ENCODE data around the gene TRAPPC3L. TPM values are rescaled to one million over a fixed set of nuclear protein-coding genes. Genes with fewer than 3 reads are reported as not detected.
A peak's percentile ranks its signal among the peaks of the same experiment; 100 is the strongest.

TRAPPC3L gene
- total and polyA plus RNA-seq, 2 experiments from 2014 or later, result not detected

DNA sequence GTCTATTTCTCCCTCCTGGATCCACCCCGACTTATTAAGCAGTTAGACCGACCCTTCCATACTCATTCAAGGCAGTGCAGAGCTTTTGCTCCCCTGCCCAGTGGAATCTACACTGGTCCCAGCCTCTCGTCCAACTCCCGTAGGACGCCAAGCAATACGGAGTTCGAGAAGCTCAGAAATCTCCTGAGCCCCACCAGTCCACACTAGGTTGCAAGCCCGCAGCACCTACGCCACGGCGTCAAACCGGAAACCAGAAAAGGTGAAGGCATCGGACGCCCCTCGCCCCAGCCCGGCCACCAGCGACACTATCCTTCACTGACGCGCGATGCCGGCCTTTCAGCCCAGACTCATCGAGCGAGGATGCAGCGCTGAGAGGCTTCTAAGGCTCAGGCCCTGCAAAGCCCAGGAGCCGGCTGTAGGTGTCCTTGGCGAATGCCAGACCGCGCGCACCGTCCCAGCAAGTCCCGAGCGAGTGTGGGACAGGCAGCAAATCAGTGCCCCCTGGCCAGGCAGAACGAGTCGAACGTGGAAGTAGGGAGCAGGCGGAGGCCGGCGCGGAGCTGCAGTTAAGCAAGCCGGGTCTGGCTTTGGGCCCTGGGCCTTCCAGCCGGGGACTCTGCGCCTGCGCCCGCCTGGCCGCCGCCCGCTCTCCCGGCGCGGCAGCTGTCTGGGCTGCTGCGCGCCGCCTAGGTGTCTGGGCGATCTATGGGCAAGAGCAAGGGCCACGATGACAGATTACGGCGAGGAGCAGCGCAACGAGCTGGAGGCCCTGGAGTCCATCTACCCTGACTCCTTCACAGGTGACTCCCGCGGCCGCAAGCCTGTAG, 25.6 kb upstream of the TRAPPC3L start, which contains the start of gene RWDD1:
Gene RWDD1, plus strand, starts transcription at position 649 of the 827 bp plus-strand sequence. Its CDS starts 79 bp downstream, at position 728.
- Histone ChIP-seq H3K36me3 (peaks cover 3% of the 10 kb centered on the region), H3K4me1 (ENCODE audit: low read depth) (peaks cover 10% of the 10 kb centered on the region), H3K27ac (peak within 1 kb of the TSS; percentile 86), H3K9me3 (ENCODE audit: low read depth) (no peaks in the 10 kb centered on the region), H3K4me3 (peak within 1 kb of the TSS; percentile 61), H3K27me3 (no peaks in the 10 kb centered on the region)
- TF ChIP-seq, protein P1, sequence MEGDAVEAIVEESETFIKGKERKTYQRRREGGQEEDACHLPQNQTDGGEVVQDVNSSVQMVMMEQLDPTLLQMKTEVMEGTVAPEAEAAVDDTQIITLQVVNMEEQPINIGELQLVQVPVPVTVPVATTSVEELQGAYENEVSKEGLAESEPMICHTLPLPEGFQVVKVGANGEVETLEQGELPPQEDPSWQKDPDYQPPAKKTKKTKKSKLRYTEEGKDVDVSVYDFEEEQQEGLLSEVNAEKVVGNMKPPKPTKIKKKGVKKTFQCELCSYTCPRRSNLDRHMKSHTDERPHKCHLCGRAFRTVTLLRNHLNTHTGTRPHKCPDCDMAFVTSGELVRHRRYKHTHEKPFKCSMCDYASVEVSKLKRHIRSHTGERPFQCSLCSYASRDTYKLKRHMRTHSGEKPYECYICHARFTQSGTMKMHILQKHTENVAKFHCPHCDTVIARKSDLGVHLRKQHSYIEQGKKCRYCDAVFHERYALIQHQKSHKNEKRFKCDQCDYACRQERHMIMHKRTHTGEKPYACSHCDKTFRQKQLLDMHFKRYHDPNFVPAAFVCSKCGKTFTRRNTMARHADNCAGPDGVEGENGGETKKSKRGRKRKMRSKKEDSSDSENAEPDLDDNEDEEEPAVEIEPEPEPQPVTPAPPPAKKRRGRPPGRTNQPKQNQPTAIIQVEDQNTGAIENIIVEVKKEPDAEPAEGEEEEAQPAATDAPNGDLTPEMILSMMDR (IDR thresholded peaks at IDR 0.05; ENCODE audit: low read depth, low read length), result no peak
- DNase-seq (ENCODE audit: low read depth in 1 of 2, low spot score in 1 of 2), result peak; percentile 99 to 100

DNA sequence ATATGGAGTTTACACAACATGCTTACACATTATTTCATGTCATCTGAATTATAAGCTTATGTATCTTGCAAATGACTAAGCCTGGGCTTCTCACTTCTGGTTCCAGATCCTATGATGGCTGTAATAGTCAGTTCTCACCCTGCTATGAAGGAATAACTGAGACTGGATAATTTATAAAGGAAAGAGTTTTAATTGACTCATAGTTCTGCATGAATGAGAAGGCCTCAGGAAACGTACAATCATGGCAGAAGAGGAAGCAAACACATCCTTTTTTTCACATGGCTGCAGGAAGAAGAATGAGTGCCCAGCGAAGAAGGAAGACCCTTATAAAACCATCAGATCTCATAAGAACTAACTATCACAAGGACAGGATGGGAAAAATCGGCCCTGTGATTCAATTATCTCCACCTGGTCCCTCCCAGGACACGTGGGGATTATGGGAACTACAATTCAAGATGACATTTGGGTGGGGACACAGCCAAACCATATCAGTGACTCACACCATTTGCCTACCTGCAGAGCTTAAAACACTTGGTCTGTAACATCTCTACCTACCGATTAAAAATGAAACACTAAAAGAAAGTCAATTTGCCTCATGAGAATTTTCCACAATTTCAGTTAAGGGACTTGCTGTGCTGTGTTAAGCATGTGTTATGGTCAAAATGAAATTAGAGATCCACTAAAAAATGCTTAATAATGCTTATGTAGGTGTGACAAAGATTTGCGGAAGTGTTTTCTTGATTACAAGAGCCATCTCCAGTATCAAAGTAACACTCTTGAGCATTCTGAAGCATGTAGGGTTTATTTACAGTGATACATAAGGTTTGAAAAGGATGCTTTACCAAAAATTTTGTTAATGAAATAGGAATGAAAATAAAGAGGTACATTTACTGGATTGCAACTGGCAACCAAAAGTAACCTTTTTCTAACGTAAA, 23.6 kb upstream of the TRAPPC3L start:
- Histone ChIP-seq H3K27ac (no peak overlapping the region), H3K27me3 (no peaks in the 10 kb centered on the region), H3K4me3 (no peak overlapping the region), H3K4me1 (ENCODE audit: low read depth) (peaks cover 10% of the 10 kb centered on the region), H3K36me3 (no peaks in the 10 kb centered on the region), H3K9me3 (ENCODE audit: low read depth) (no peaks in the 10 kb centered on the region)
- TF ChIP-seq, protein P1 (IDR thresholded peaks at IDR 0.05; ENCODE audit: low read depth, low read length), result no peak
- DNase-seq (ENCODE audit: low read depth in 1 of 2, low spot score in 1 of 2), result no peak

DNA sequence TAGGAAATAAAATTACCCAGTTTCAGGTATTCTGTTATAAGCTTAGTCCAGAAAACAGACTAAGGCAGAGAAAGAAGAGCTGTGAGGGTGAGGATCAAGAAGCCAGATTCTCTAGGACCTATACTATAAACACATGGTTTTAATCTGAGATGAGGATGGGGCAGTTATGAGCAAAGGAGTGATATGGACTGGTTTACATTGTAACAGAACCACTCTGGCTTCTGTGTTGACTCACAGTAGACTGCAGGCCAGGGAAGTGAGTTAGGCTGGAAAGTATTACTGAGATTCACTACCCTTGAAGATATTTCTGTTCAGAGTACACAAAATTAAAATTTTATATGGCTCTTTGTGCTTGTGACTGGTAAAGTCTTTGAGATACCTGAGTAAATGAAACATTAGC, 22.6 kb upstream of the TRAPPC3L start:
- H3K9me3 ChIP-seq (ENCODE audit: low read depth), result no peaks in the 10 kb centered on the region
- TF ChIP-seq, protein P1 (IDR thresholded peaks at IDR 0.05; ENCODE audit: low read depth, low read length), result no peak
- H3K4me3 ChIP-seq, result no peak overlapping the region
- H3K36me3 ChIP-seq, result no peaks in the 10 kb centered on the region
- no peak overlapping the region for H3K27ac ChIP-seq
- H3K4me1 ChIP-seq (ENCODE audit: low read depth), result peaks cover 4% of the 10 kb centered on the region
- H3K27me3 ChIP-seq, result no peaks in the 10 kb centered on the region
- DNase-seq (ENCODE audit: low read depth in 1 of 2, low spot score in 1 of 2), result no peak

DNA sequence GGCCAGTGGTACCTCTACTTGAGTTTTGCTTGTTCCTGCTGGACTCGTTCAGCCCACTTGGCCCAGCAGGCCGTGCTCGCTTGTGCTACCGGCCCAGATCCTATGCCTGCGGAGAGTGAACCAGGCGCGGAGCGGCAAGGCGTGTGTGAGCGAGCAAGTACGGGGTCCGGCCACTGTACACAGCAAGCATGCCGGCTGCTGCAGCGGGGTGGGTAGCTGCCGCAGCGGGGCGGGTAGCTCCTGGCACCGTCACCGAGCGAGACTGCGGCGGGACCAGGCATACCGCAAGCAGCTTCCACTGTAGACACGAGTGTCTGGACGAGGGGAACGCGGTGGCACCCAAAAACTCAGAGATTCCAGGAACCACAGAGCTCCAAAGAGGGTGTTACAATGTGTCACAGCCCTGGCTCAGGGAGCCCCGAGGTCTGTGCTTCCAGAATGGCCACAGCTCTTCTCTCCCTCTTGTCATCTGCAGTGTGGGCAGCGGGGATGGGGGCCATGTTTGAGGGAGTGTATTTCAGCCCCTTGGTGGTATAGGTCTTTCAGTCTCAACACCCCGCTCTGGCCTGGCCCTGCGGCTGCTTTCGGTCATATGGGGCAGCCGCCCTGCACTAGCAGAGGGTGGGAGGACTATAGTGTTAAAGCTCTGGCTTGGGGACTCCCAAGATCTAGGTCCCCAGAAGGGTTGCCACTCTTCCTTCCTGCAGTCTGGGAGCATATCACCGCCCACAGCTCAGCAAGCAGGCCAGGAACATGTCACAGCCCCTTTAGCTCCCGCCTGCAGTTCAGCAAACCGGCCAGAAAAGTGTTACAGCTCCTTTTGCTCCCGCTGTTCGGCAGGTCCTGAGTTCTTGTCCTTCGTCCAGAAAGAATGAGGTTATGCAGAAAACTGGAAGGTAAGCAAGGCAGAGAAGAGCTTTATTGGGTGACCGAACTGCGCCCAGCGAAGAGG, 19.7 kb upstream of the TRAPPC3L start:
- TF ChIP-seq, protein P1 (IDR thresholded peaks at IDR 0.05; ENCODE audit: low read depth, low read length), result no peak
- DNase-seq (ENCODE audit: low read depth in 1 of 2, low spot score in 1 of 2), result peak in 1 of 2 donors; percentile 30
- Histone ChIP-seq H3K4me3 (no peak overlapping the region), H3K36me3 (no peaks in the 10 kb centered on the region), H3K27ac (no peak overlapping the region), H3K9me3 (ENCODE audit: low read depth) (no peaks in the 10 kb centered on the region), H3K4me1 (ENCODE audit: low read depth) (peaks cover 11% of the 10 kb centered on the region), H3K27me3 (no peaks in the 10 kb centered on the region)

DNA sequence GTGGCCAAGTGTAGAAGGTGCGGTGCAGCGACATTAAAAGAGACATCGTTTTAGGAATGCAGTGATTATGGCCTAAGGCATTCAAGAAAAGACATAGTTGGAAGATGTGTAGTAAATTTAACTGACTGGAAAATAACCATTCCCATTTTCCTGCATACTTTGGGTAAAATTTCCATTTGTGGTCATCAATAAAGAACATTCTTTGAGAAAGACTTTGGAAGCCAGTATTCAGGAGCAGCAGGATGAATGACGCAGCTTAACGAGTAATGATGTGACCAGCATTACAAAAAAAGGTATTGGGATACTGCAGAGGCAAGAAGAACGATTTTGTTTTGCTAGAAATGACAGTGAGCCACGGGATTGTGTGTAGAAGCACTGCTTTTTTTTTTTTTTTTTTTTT, 18.8 kb upstream of the TRAPPC3L start:
- no peak overlapping the region for H3K27ac ChIP-seq
- peaks cover 7% of the 10 kb centered on the region for H3K4me1 ChIP-seq (ENCODE audit: low read depth)
- H3K27me3 ChIP-seq, result no peaks in the 10 kb centered on the region
- H3K36me3 ChIP-seq, result no peaks in the 10 kb centered on the region
- no peaks in the 10 kb centered on the region for H3K9me3 ChIP-seq (ENCODE audit: low read depth)
- DNase-seq (ENCODE audit: low read depth in 1 of 2, low spot score in 1 of 2), result no peak
- H3K4me3 ChIP-seq, result no peak overlapping the region
- TF ChIP-seq, protein P1 (IDR thresholded peaks at IDR 0.05; ENCODE audit: low read depth, low read length), result no peak
